ENCODE measurements around the gene ALX3. TPM values are rescaled to one million over a fixed set of nuclear protein-coding genes. Genes with fewer than 3 reads are reported as not detected.
A peak's percentile ranks its signal among the peaks of the same experiment; 100 is the strongest.
"Not testable (repeated sequence)": the region's sequence is repeated elsewhere in the genome, so short reads cannot be mapped to it uniquely, and the experiment has no call there.

The ALX3 gene
- total RNA-seq, 2 donors from 2014 or later: not detected

GRCh38 chr1:110034040-110034450 lies 36.4 kb downstream of the ALX3 start:
- Histone ChIP-seq H3K9me3 (ENCODE audit: control insufficient read depth, low read length) (no peaks in the 10 kb centered on the region), H3K27me3 (ENCODE audit: control insufficient read depth, insufficient read depth, low read length, poor library complexity, severe bottlenecking) (no peaks in the 10 kb centered on the region), H3K9ac (ENCODE audit: extremely low read depth, low read length, poor library complexity, severe bottlenecking) (peak overlapping the region; percentile 93), H3K4me1 (ENCODE audit: control insufficient read depth, insufficient read depth, low read length) (peaks cover 3% of the 10 kb centered on the region), H3K36me3 (ENCODE audit: control insufficient read depth, insufficient read depth, low read length) (peaks cover 23% of the 10 kb centered on the region), H3K4me3 (ENCODE audit: low read length) (peak overlapping the region; percentile 97), H3K27ac (ENCODE audit: low read depth, low read length) (no peak overlapping the region)
- Mint-ChIP-seq H3K4me1 (peaks cover 22% of the 10 kb centered on the region), H3K27me3 (ENCODE audit: insufficient read depth) (no peaks in the 10 kb centered on the region), H3K4me3 (peak overlapping the region; percentile 82), H3K27ac (peak overlapping the region; percentile 86), H3K9me3 (no peaks in the 10 kb centered on the region), H3K36me3 (ENCODE audit: low read depth) (peaks cover 23% of the 10 kb centered on the region)
- 73 to 78% methylated on average over 2 to 4 of the region's 4 CpGs for WGBS, 2 experiments (ENCODE audit: insufficient coverage in 1 of 2, insufficient read length in 1 of 2)
- no peak for DNase-seq
- TF ChIP-seq CTCF (conservative IDR thresholded peaks at IDR 0.05): no peak

- H3K27me3 ChIP-seq (ENCODE audit: control insufficient read depth, insufficient read depth, low read length, poor library complexity, severe bottlenecking): no peaks in the 10 kb centered on the region
- H3K4me1 ChIP-seq (ENCODE audit: control insufficient read depth, insufficient read depth, low read length): peaks cover 3% of the 10 kb centered on the region
- DNase-seq: no peak
- Mint-ChIP-seq H3K4me3 (no peak overlapping the region), H3K36me3 (ENCODE audit: low read depth) (peaks cover 16% of the 10 kb centered on the region), H3K27ac (no peak overlapping the region), H3K27me3 (ENCODE audit: insufficient read depth) (no peaks in the 10 kb centered on the region), H3K9me3 (no peaks in the 10 kb centered on the region), H3K4me1 (peaks cover 22% of the 10 kb centered on the region)
- WGBS, 2 experiments (ENCODE audit: insufficient coverage in 1 of 2, insufficient read length in 1 of 2): 90 to 92% methylated on average over 2 to 5 of the region's 5 CpGs
- H3K27ac ChIP-seq (ENCODE audit: low read depth, low read length): no peak overlapping the region
- peaks cover 17% of the 10 kb centered on the region for H3K36me3 ChIP-seq (ENCODE audit: control insufficient read depth, insufficient read depth, low read length)
- H3K9me3 ChIP-seq (ENCODE audit: control insufficient read depth, low read length): no peaks in the 10 kb centered on the region
- no peak overlapping the region for H3K9ac ChIP-seq (ENCODE audit: extremely low read depth, low read length, poor library complexity, severe bottlenecking)
- TF ChIP-seq CTCF (conservative IDR thresholded peaks at IDR 0.05): no peak
- H3K4me3 ChIP-seq (ENCODE audit: low read length): peak overlapping the region; percentile 97
These were observed 37.1 kb downstream of the ALX3 start for GRCh38 chr1:110033421-110033820.

GRCh38 chr1:110032327-110032726 lies 38.1 kb downstream of the ALX3 start:
- Histone ChIP-seq H3K4me1 (ENCODE audit: control insufficient read depth, insufficient read depth, low read length) (peaks cover 3% of the 10 kb centered on the region), H3K4me3 (ENCODE audit: low read length) (no peak overlapping the region), H3K27me3 (ENCODE audit: control insufficient read depth, insufficient read depth, low read length, poor library complexity, severe bottlenecking) (no peaks in the 10 kb centered on the region), H3K36me3 (ENCODE audit: control insufficient read depth, insufficient read depth, low read length) (peaks cover 7% of the 10 kb centered on the region), H3K27ac (ENCODE audit: low read depth, low read length) (no peak overlapping the region), H3K9ac (ENCODE audit: extremely low read depth, low read length, poor library complexity, severe bottlenecking) (no peak overlapping the region), H3K9me3 (ENCODE audit: control insufficient read depth, low read length) (no peaks in the 10 kb centered on the region)
- no peak overlapping the region for H3K4me3 Mint-ChIP-seq
- no peaks in the 10 kb centered on the region for H3K27me3 Mint-ChIP-seq (ENCODE audit: insufficient read depth)
- 88 to 91% methylated on average over 1 to 2 of the region's 2 CpGs for WGBS, 2 experiments (ENCODE audit: insufficient coverage in 1 of 2, insufficient read length in 1 of 2)
- no peak for TF ChIP-seq CTCF (conservative IDR thresholded peaks at IDR 0.05)
- H3K4me1 Mint-ChIP-seq: peaks cover 22% of the 10 kb centered on the region
- H3K27ac Mint-ChIP-seq: no peak overlapping the region
- no peaks in the 10 kb centered on the region for H3K9me3 Mint-ChIP-seq
- peaks cover 12% of the 10 kb centered on the region for H3K36me3 Mint-ChIP-seq (ENCODE audit: low read depth)
- DNase-seq: no peak

GRCh38 chr1:110030687-110031086 lies 39.8 kb downstream of the ALX3 start:
- H3K36me3 Mint-ChIP-seq (ENCODE audit: low read depth); H3K27ac ChIP-seq (ENCODE audit: low read depth, low read length); DNase-seq; H3K4me3 ChIP-seq (ENCODE audit: low read length); H3K27me3 ChIP-seq (ENCODE audit: control insufficient read depth, insufficient read depth, low read length, poor library complexity, severe bottlenecking); H3K4me3 Mint-ChIP-seq; H3K9ac ChIP-seq (ENCODE audit: extremely low read depth, low read length, poor library complexity, severe bottlenecking); H3K9me3 ChIP-seq (ENCODE audit: control insufficient read depth, low read length); H3K27me3 Mint-ChIP-seq (ENCODE audit: insufficient read depth); H3K36me3 ChIP-seq (ENCODE audit: control insufficient read depth, insufficient read depth, low read length); H3K4me1 ChIP-seq (ENCODE audit: control insufficient read depth, insufficient read depth, low read length); H3K9me3 Mint-ChIP-seq: not testable (repeated sequence)
- 84 to 100% methylated on average over 1 to 4 of the region's 4 CpGs for WGBS, 2 experiments (ENCODE audit: insufficient coverage in 1 of 2, insufficient read length in 1 of 2)
- peaks cover 19% of the 10 kb centered on the region for H3K4me1 Mint-ChIP-seq
- H3K27ac Mint-ChIP-seq: peak overlapping the region; percentile 39

Measured in endodermal cell (in vitro differentiated cells).